Liver (tissue), 10 donors: Measurements from ENCODE around the gene AHDC1. TPM values are rescaled to one million over a fixed set of nuclear protein-coding genes. Genes with fewer than 3 reads are reported as not detected.
A peak's percentile ranks its signal among the peaks of the same experiment; 100 is the strongest.

Experiments used
- DNase-seq: peaks from one replicate; pipeline ENCODE4 v3.0.0-alpha.2; 2017; ENCODE audit warnings: low spot score
- H3K27ac ChIP-seq, 2 donors: one replicate each; pipeline ENCODE4 v1.7.0; 2013; ENCODE audit warnings: inconsistent platforms in 2 of 2, low read length in 2 of 2, control low read depth in 1 of 2, low read depth in 1 of 2, mild to moderate bottlenecking in 1 of 2
- H3K27me3 ChIP-seq, 4 donors: one replicate each; pipeline versions ENCODE4 v1.6.1 to v1.7.0; 2013; ENCODE audit warnings: low read length in 3 of 4, inconsistent platforms in 1 of 4, mild to moderate bottlenecking in 1 of 4, moderate library complexity in 1 of 4; ENCODE audit not compliant: control insufficient read depth in 4 of 4, insufficient read depth in 4 of 4
- H3K36me3 ChIP-seq, 4 donors: one replicate each; pipeline versions ENCODE4 v1.6.1 to v1.7.0; 2013; ENCODE audit warnings: low read length in 3 of 4, mild to moderate bottlenecking in 3 of 4, low read depth in 1 of 4, moderate library complexity in 1 of 4; ENCODE audit not compliant: control insufficient read depth in 4 of 4, insufficient read depth in 3 of 4
- H3K4me1 ChIP-seq, 4 donors: one replicate each; pipeline versions ENCODE4 v1.6.1 to v1.7.0; 2013; ENCODE audit warnings: low read length in 3 of 4, mild to moderate bottlenecking in 3 of 4, moderate library complexity in 1 of 4; ENCODE audit not compliant: control insufficient read depth in 4 of 4, insufficient read depth in 4 of 4
- H3K4me3 ChIP-seq, 3 donors: one replicate each; pipeline versions ENCODE4 v1.6.1 to v1.7.0; 2013; ENCODE audit warnings: low read length in 3 of 3, control low read depth in 1 of 3, low read depth in 1 of 3, mild to moderate bottlenecking in 1 of 3
- H3K9ac ChIP-seq, 2 donors: one replicate each; pipeline ENCODE4 v1.7.0; 2013; ENCODE audit warnings: low read length in 2 of 2, mild to moderate bottlenecking in 2 of 2, moderate library complexity in 2 of 2, control low read depth in 1 of 2, low read depth in 1 of 2
- H3K9me3 ChIP-seq, 4 donors: one replicate each; pipeline versions ENCODE4 v1.6.1 to v1.7.0; 2013; ENCODE audit warnings: low read length in 3 of 4; ENCODE audit not compliant: control insufficient read depth in 4 of 4
- EGR1 ChIP-seq, 2 donors: IDR thresholded peaks; 2 replicates each; pipeline ENCODE4 v1.6.1; 2016 to 2018; ENCODE audit warnings: antibody characterized with exemption in 2 of 2, low read depth in 2 of 2
- FOXA1 ChIP-seq: IDR thresholded peaks from 2 replicates; pipeline ENCODE4 v1.6.1; 2016; ENCODE audit warnings: antibody characterized with exemption
- FOXA2 ChIP-seq: IDR thresholded peaks from 2 replicates; pipeline ENCODE4 v1.6.1; 2016; ENCODE audit warnings: antibody characterized with exemption
- GABPA ChIP-seq, 2 donors: IDR thresholded peaks in 1 of 2; conservative IDR thresholded peaks in 1 of 2; 2 replicates each; pipeline ENCODE4 v1.6.1; 2016; ENCODE audit warnings: antibody characterized with exemption in 2 of 2, mild to moderate bottlenecking in 1 of 2, moderate library complexity in 1 of 2
- HNF4G ChIP-seq: IDR thresholded peaks from 2 replicates; pipeline ENCODE4 v1.6.1; 2016; ENCODE audit warnings: antibody characterized with exemption
- NR2F2 ChIP-seq: IDR thresholded peaks from 2 replicates; pipeline ENCODE4 v1.6.1; 2016; ENCODE audit warnings: antibody characterized with exemption
- REST ChIP-seq: IDR thresholded peaks from 2 replicates; pipeline ENCODE4 v1.6.1; 2016; ENCODE audit warnings: antibody characterized with exemption, mild to moderate bottlenecking
- RXRA ChIP-seq, 2 donors: IDR thresholded peaks; 2 replicates each; pipeline ENCODE4 v1.6.1; 2017 to 2018; ENCODE audit warnings: antibody characterized with exemption in 2 of 2, mild to moderate bottlenecking in 1 of 2
- TAF1 ChIP-seq: conservative IDR thresholded peaks from 2 replicates; pipeline ENCODE4 v1.6.1; 2016; ENCODE audit warnings: antibody characterized with exemption, mild to moderate bottlenecking
- YY1 ChIP-seq: IDR thresholded peaks from 2 replicates; pipeline ENCODE4 v1.6.1; 2016; ENCODE audit warnings: antibody characterized with exemption, mild to moderate bottlenecking
- WGBS: extraction: QIAGEN DNeasy Blood & Tissue Kit; methylation state at CpG from one replicate; pipeline ENCODE4 v1.1.7; 2013; 5-methylcytosine and 5-hydroxymethylcytosine counted together
- polyA plus RNA-seq, 2 donors: library from polyadenylated mRNA; stranded (reverse) in 1 of 2; unstranded in 1 of 2; fragments of 200-250 nt in 1 of 2; fragments of >200 nt in 1 of 2; fragmentation: Nextera tagmentation in 1 of 2; extraction: Ambion mirVana in 1 of 2; gene quantifications; one replicate each; pipeline versions ENCODE4 v1.2.1 to v1.2.3, GENCODE V29; 2013 to 2015
- small RNA-seq: library from RNA; depleted of rRNA; stranded (forward); fragments of <200 nt; gene quantifications from one replicate; pipeline ENCODE3, GENCODE V24; 2014
- total RNA-seq, 2 donors: library from RNA; depleted of rRNA; stranded (reverse); fragments of >200 nt; gene quantifications; one replicate each; pipeline ENCODE4 v1.2.3, GENCODE V29; 2014
- TF ChIP-seq, protein P1 (sequence below): IDR thresholded peaks from 2 replicates; pipeline ENCODE4 v1.6.1; 2016; ENCODE audit warnings: antibody characterized with exemption
- TF ChIP-seq, protein P2 (sequence below): IDR thresholded peaks from 2 replicates; pipeline ENCODE4 v1.6.1; 2016; ENCODE audit warnings: antibody characterized with exemption
- TF ChIP-seq, protein P3 (sequence below): IDR thresholded peaks from 2 replicates; pipeline ENCODE4 v1.6.1; 2016; ENCODE audit warnings: antibody characterized with exemption
- donor health status: healthy.
- donor health status: healthy.
- donor health status: healthy.
- donor health status: healthy.
- donor health status: healthy.

The AHDC1 gene
- total and polyA plus RNA-seq, 4 donors = 2.4 to 6.5 (median 5.5) TPM

DNA sequence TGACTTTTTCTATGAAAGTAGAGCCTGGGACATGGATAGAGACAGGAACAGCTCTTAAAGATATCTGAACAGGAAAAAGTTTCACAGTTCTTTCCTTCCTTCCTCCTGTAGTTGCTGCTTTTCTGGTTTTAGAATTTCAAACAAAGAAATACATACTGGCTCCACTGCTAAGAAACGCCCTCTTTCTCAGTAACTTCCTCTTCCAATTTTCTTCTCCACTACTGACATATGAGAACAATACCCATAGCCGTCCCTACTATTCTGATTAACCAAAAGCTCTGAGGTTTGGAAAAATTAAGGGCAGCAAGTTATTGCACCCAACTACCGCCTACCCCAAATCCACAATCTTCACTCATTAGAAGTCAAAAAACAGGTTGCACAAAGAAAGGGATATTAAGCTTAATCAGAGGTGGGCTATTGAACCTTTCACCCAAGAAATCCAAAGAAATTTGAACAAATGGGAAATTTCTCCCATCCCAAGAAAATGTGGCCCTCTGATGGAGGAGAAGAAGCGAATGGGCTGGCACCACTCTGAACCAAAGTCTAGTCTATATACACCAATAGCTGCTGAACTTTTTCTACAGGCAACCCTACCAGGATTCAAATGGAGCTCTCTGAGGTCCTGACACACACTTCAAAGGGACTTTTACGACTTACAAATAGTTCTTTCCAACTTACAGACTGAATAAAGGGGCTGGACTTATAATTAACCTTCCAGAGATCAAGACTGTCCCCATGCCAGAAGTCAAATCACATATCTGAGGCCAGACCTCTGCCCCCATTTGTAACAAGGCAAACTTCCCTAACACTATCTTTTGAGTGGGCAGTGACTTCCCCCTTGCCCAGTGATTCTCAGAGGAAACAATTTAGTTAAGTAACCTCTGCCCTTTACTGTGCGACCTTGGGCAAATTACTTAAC is 115.7 kb downstream of the AHDC1 start:
- Histone ChIP-seq H3K27ac (peak overlapping the region; percentile 90 to 98), H3K4me3 (peak overlapping the region; percentile 93 to 98 (median 97)), H3K9me3 (no peaks in the 10 kb centered on the region), H3K4me1 (peaks cover 4 to 14% (median 8%) of the 10 kb centered on the region in 4 donors), H3K9ac (peak overlapping the region; percentile 35 to 97), H3K27me3 (no peaks in the 10 kb centered on the region), H3K36me3 (peaks cover 0 to 1% (median 0%) of the 10 kb centered on the region in 4 donors)
- TF ChIP-seq TAF1 = no peak
- TF ChIP-seq, protein P1, sequence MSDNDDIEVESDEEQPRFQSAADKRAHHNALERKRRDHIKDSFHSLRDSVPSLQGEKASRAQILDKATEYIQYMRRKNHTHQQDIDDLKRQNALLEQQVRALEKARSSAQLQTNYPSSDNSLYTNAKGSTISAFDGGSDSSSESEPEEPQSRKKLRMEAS = peak; percentile 12
- TF ChIP-seq FOXA2 = no peak
- no peak for TF ChIP-seq REST
- TF ChIP-seq FOXA1 = no peak
- TF ChIP-seq, protein P2, sequence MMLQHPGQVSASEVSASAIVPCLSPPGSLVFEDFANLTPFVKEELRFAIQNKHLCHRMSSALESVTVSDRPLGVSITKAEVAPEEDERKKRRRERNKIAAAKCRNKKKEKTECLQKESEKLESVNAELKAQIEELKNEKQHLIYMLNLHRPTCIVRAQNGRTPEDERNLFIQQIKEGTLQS = no peak
- TF ChIP-seq NR2F2 = peak; percentile 59
- WGBS = 33% methylated on average over 6 of the region's 6 CpGs
- no peak for DNase-seq

DNA sequence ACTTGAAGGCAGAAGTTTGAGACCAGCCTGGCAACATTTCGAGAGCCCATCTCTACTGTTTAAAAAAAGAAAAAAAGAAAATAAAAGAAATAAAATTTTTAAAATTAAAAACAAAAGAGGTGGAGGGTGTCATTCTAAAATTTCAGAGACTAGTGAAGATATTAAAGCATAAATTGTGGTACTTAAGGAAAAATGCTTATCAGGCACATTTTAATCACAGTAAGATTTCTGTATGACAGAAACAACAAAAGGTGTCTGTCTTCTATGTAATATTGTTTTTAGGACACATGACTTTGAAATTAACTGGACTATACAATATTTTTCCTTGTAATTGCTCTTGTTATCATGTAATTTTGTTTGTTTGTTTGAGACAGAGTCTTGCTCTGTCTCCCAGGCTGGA is 118.6 kb downstream of the AHDC1 start:
- H3K9me3 ChIP-seq = no peaks in the 10 kb centered on the region
- 98% methylated on average over 1 of the region's 1 CpG for WGBS
- DNase-seq = no peak
- TF ChIP-seq, protein P3, sequence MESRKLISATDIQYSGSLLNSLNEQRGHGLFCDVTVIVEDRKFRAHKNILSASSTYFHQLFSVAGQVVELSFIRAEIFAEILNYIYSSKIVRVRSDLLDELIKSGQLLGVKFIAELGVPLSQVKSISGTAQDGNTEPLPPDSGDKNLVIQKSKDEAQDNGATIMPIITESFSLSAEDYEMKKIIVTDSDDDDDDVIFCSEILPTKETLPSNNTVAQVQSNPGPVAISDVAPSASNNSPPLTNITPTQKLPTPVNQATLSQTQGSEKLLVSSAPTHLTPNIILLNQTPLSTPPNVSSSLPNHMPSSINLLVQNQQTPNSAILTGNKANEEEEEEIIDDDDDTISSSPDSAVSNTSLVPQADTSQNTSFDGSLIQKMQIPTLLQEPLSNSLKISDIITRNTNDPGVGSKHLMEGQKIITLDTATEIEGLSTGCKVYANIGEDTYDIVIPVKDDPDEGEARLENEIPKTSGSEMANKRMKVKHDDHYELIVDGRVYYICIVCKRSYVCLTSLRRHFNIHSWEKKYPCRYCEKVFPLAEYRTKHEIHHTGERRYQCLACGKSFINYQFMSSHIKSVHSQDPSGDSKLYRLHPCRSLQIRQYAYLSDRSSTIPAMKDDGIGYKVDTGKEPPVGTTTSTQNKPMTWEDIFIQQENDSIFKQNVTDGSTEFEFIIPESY = no peak
- TF ChIP-seq HNF4G (no peak), RXRA (IDR thresholded peaks at IDR 0.05) (no peak), EGR1 (IDR thresholded peaks at IDR 0.05; ENCODE audit: low read depth in 2 of 2) (no peak), GABPA (IDR thresholded peaks at IDR 0.05 in 1 of 2, conservative IDR thresholded peaks at IDR 0.05 in 1 of 2) (no peak), YY1 (no peak)
- TF ChIP-seq, protein P1 = no peak
- no peak overlapping the region for H3K27ac ChIP-seq
- H3K4me3 ChIP-seq = no peak overlapping the region
- peaks cover 0 to 1% (median 0%) of the 10 kb centered on the region in 4 donors for H3K36me3 ChIP-seq
- no peaks in the 10 kb centered on the region for H3K27me3 ChIP-seq
- peaks cover 4 to 14% (median 10%) of the 10 kb centered on the region in 4 donors for H3K4me1 ChIP-seq
- H3K9ac ChIP-seq = no peak overlapping the region

Small RNAs within 50 kb of the gene (small RNA-seq; reads per million reads assigned to genes)
- not detected for gene AL031729.1

Other genes with a start within 250 kb of the AHDC1 start
- 1 to 10 TPM; 1.3 to 8.3 TPM for gene MAP3K6, start 237.2 kb downstream of the AHDC1 start, total RNA-seq
- gene MAP3K6, start 237.2 kb downstream of the AHDC1 start, polyA plus RNA-seq = 1 to 10 TPM; 3.4 to 4.6 TPM
- gene FCN3, start 229.3 kb downstream of the AHDC1 start, total RNA-seq = 100 to 1,000 TPM in 1 of 2 donors, 10 to 100 TPM in 1; 87.3 to 146 TPM
- gene FCN3, start 229.3 kb downstream of the AHDC1 start, polyA plus RNA-seq = 100 to 1,000 TPM; 127 to 310 TPM
- not detected for gene CD164L2, start 220.8 kb downstream of the AHDC1 start, total RNA-seq
- not detected for gene CD164L2, start 220.8 kb downstream of the AHDC1 start, polyA plus RNA-seq
- under 1 TPM in 1 of 2 donors, not detected in 1; under 0.01 TPM for gene GPR3, start 211.5 kb downstream of the AHDC1 start, total RNA-seq
- under 1 TPM in 1 of 2 donors, not detected in 1; 0.30 TPM for gene GPR3, start 211.5 kb downstream of the AHDC1 start, polyA plus RNA-seq
- gene WASF2, start 114.0 kb downstream of the AHDC1 start, total RNA-seq = 10 to 100 TPM; 15.1 to 37.7 TPM
- 10 to 100 TPM; 11.6 to 22.4 TPM for gene WASF2, start 114.0 kb downstream of the AHDC1 start, polyA plus RNA-seq
- 10 to 100 TPM in 1 of 2 donors, 1 to 10 TPM in 1; 7.8 to 20.2 TPM for gene FGR, start 31.0 kb upstream of the AHDC1 start, total RNA-seq
- gene FGR, start 31.0 kb upstream of the AHDC1 start, polyA plus RNA-seq = 1 to 10 TPM; 2.8 to 4.6 TPM
- gene IFI6, start 68.0 kb upstream of the AHDC1 start, total RNA-seq = 10 to 100 TPM in 1 of 2 donors, 1 to 10 TPM in 1; 5.9 to 52.4 TPM
- 100 to 1,000 TPM; 286 to 339 TPM for gene IFI6, start 68.0 kb upstream of the AHDC1 start, polyA plus RNA-seq
- 1 to 10 TPM; 4.3 to 7.4 TPM for gene FAM76A, start 121.8 kb upstream of the AHDC1 start, total RNA-seq
- gene FAM76A, start 121.8 kb upstream of the AHDC1 start, polyA plus RNA-seq = 1 to 10 TPM; 1.7 to 5.6 TPM
- gene STX12, start 169.1 kb upstream of the AHDC1 start, total RNA-seq = 10 to 100 TPM; 15.6 to 23.3 TPM
- gene STX12, start 169.1 kb upstream of the AHDC1 start, polyA plus RNA-seq = 10 to 100 TPM; 10.0 to 11.8 TPM
- gene PPP1R8, start 226.6 kb upstream of the AHDC1 start, total RNA-seq = 10 to 100 TPM; 19.0 to 20.5 TPM
- gene PPP1R8, start 226.6 kb upstream of the AHDC1 start, polyA plus RNA-seq = 10 to 100 TPM in 1 of 2 donors, 1 to 10 TPM in 1; 3.1 to 15.9 TPM